OCI-LY7 (cell line): ENCODE data around the gene DENND4A.

Source experiments
- EZH2phosphoT487 ChIP-seq: fragments of 200-600 bp; sonication (generic); IDR thresholded peaks from 2 replicates; pipeline ENCODE4 v1.6.1; 2018; ENCODE audit warnings: low read depth, borderline replicate concordance, mild to moderate bottlenecking, mixed run types, antibody characterized with exemption, low read length, moderate library complexity, mixed read lengths
- TF ChIP-seq, protein P1 (sequence below): fragments of 200-600 bp; sonication (generic); conservative IDR thresholded peaks from 2 replicates; pipeline ENCODE4 v1.5.1; 2014; ENCODE audit warnings: mild to moderate bottlenecking, antibody characterized with exemption, low read length, moderate library complexity, mixed read lengths

DNA sequence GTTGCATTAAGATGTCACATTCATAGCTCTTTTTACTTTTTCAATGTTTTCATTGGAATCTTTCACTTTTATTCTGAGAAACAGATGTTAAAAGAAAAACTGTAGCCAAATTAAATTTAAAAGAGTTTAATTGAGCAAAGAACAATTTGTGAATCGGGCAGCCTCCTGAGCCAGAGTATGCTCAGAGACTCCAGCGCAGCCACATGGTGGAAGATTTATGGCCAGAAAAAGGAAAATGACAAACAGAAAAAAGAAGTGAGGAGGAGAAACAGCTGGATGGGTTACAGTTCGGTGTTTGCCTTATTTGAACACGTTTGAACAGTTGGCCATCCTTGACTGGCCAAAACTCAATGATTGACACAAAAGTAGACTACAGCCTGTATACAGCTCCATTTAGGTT is 43.4 kb upstream of the DENND4A start:
- TF ChIP-seq, protein P1, sequence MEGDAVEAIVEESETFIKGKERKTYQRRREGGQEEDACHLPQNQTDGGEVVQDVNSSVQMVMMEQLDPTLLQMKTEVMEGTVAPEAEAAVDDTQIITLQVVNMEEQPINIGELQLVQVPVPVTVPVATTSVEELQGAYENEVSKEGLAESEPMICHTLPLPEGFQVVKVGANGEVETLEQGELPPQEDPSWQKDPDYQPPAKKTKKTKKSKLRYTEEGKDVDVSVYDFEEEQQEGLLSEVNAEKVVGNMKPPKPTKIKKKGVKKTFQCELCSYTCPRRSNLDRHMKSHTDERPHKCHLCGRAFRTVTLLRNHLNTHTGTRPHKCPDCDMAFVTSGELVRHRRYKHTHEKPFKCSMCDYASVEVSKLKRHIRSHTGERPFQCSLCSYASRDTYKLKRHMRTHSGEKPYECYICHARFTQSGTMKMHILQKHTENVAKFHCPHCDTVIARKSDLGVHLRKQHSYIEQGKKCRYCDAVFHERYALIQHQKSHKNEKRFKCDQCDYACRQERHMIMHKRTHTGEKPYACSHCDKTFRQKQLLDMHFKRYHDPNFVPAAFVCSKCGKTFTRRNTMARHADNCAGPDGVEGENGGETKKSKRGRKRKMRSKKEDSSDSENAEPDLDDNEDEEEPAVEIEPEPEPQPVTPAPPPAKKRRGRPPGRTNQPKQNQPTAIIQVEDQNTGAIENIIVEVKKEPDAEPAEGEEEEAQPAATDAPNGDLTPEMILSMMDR: no peak
- TF ChIP-seq EZH2phosphoT487: no peak
